ENCODE results near the gene SLC30A3. TPM values are rescaled to one million over a fixed set of nuclear protein-coding genes. Genes with fewer than 3 reads are reported as not detected.

The SLC30A3 gene
- total RNA-seq, 1 donor from 2014 or later, result 1.7 TPM

GRCh38 chr2:27263287-27264252, 723 bp upstream of the SLC30A3 start:
- H3K9me3 Mint-ChIP-seq, result no peaks in the 10 kb centered on the region
- peaks cover 43% of the 10 kb centered on the region for H3K27me3 Mint-ChIP-seq (ENCODE audit: low read depth)
- no peak overlapping the region for H3K27ac Mint-ChIP-seq
- H3K36me3 Mint-ChIP-seq (ENCODE audit: low read depth), result no peaks in the 10 kb centered on the region
- intact Hi-C loops (cut with micrococcal nuclease), result loop anchor here (1.0 to 5.0 kb wide), 2 partner anchors 17 to 39 kb away; no protein-coding TSS in a partner anchor
- DNase-seq (ENCODE audit: low spot score), result no peak
- peaks cover 18% of the 10 kb centered on the region for H3K4me1 Mint-ChIP-seq (ENCODE audit: low read depth)
- peak overlapping the region; percentile 84 for H3K4me3 Mint-ChIP-seq (ENCODE audit: low read depth)

GRCh38 chr2:27261926-27262298, 935 bp downstream of the SLC30A3 start:
- Mint-ChIP-seq H3K27ac (no peak overlapping the region), H3K9me3 (no peaks in the 10 kb centered on the region), H3K4me3 (ENCODE audit: low read depth) (peak overlapping the region; percentile 58), H3K27me3 (ENCODE audit: low read depth) (peaks cover 44% of the 10 kb centered on the region), H3K36me3 (ENCODE audit: low read depth) (no peaks in the 10 kb centered on the region), H3K4me1 (ENCODE audit: low read depth) (peaks cover 18% of the 10 kb centered on the region)
- DNase-seq (ENCODE audit: low spot score), result no peak
- intact Hi-C loops (cut with micrococcal nuclease), result loop anchor here (5.0 kb wide), 1 partner anchor 40 kb away; no protein-coding TSS in a partner anchor

GRCh38 chr2:27261241-27261925, 1.5 kb downstream of the SLC30A3 start:
- Mint-ChIP-seq H3K9me3 (no peaks in the 10 kb centered on the region), H3K27ac (no peak overlapping the region), H3K27me3 (ENCODE audit: low read depth) (peaks cover 50% of the 10 kb centered on the region), H3K36me3 (ENCODE audit: low read depth) (no peaks in the 10 kb centered on the region), H3K4me3 (ENCODE audit: low read depth) (peak overlapping the region; percentile 58), H3K4me1 (ENCODE audit: low read depth) (peaks cover 18% of the 10 kb centered on the region)
- DNase-seq (ENCODE audit: low spot score), result no peak
- intact Hi-C loops (cut with micrococcal nuclease), result loop anchor here (5.0 kb wide), 1 partner anchor 41 kb away; no protein-coding TSS in a partner anchor

- intact Hi-C loops (cut with micrococcal nuclease), result no loop called here
- Mint-ChIP-seq H3K27ac (no peak overlapping the region), H3K4me3 (ENCODE audit: low read depth) (no peak overlapping the region), H3K9me3 (no peaks in the 10 kb centered on the region), H3K4me1 (ENCODE audit: low read depth) (peaks cover 7% of the 10 kb centered on the region), H3K27me3 (ENCODE audit: low read depth) (peaks cover 50% of the 10 kb centered on the region), H3K36me3 (ENCODE audit: low read depth) (no peaks in the 10 kb centered on the region)
- DNase-seq (ENCODE audit: low spot score), result no peak
Observed at GRCh38 chr2:27258051-27258450, 4.8 kb downstream of the SLC30A3 start.

- Mint-ChIP-seq H3K36me3 (ENCODE audit: low read depth) (no peaks in the 10 kb centered on the region), H3K4me1 (ENCODE audit: low read depth) (peaks cover 7% of the 10 kb centered on the region), H3K27ac (no peak overlapping the region), H3K4me3 (ENCODE audit: low read depth) (no peak overlapping the region), H3K27me3 (ENCODE audit: low read depth) (peaks cover 49% of the 10 kb centered on the region), H3K9me3 (no peaks in the 10 kb centered on the region)
- DNase-seq (ENCODE audit: low spot score), result no peak
- intact Hi-C loops (cut with micrococcal nuclease), result no loop called here
Observed at GRCh38 chr2:27256855-27257454, 5.9 kb downstream of the SLC30A3 start.

GRCh38 chr2:27255660-27256059, 7.2 kb downstream of the SLC30A3 start:
- H3K9me3 Mint-ChIP-seq, result no peaks in the 10 kb centered on the region
- H3K27me3 Mint-ChIP-seq (ENCODE audit: low read depth), result peaks cover 40% of the 10 kb centered on the region
- no peaks in the 10 kb centered on the region for H3K4me1 Mint-ChIP-seq (ENCODE audit: low read depth)
- no peak overlapping the region for H3K4me3 Mint-ChIP-seq (ENCODE audit: low read depth)
- no peaks in the 10 kb centered on the region for H3K36me3 Mint-ChIP-seq (ENCODE audit: low read depth)
- intact Hi-C loops (cut with micrococcal nuclease), result no loop called here
- H3K27ac Mint-ChIP-seq, result no peak overlapping the region
- no peak for DNase-seq (ENCODE audit: low spot score)

DNA sequence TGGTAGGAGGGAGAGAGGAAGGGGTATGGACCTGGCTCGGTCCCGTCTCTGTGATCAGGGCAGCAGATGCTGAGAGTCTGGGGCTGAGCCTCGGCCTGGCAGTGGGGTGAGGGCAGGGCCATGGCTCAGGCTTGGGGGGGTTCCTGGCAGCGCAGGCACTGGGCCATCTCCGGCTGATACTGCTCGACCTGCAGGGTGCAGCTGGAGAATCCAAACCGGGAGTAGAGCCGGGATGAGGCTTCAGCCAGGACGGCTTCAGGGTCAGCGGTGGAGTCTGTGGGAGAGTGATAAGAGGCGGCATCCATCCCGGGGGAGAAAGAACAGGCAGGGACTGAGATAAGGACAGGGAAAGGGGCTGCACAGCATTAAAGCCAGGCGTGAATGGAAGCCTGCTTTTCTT, 7.7 kb downstream of the SLC30A3 start:
- DNase-seq (ENCODE audit: low spot score), result no peak
- no peaks in the 10 kb centered on the region for H3K36me3 Mint-ChIP-seq (ENCODE audit: low read depth)
- H3K4me3 Mint-ChIP-seq (ENCODE audit: low read depth), result no peak overlapping the region
- no peaks in the 10 kb centered on the region for H3K4me1 Mint-ChIP-seq (ENCODE audit: low read depth)
- H3K27me3 Mint-ChIP-seq (ENCODE audit: low read depth), result peaks cover 35% of the 10 kb centered on the region
- no peak overlapping the region for H3K27ac Mint-ChIP-seq
- no peaks in the 10 kb centered on the region for H3K9me3 Mint-ChIP-seq
- intact Hi-C loops (cut with micrococcal nuclease), result no loop called here

GRCh38 chr2:27251766-27252165, 11.1 kb downstream of the SLC30A3 start:
- H3K9me3 Mint-ChIP-seq, result no peaks in the 10 kb centered on the region
- intact Hi-C loops (cut with micrococcal nuclease), result no loop called here
- peaks cover 24% of the 10 kb centered on the region for H3K27me3 Mint-ChIP-seq (ENCODE audit: low read depth)
- H3K27ac Mint-ChIP-seq, result no peak overlapping the region
- H3K36me3 Mint-ChIP-seq (ENCODE audit: low read depth), result no peaks in the 10 kb centered on the region
- no peak overlapping the region for H3K4me3 Mint-ChIP-seq (ENCODE audit: low read depth)
- no peaks in the 10 kb centered on the region for H3K4me1 Mint-ChIP-seq (ENCODE audit: low read depth)
- no peak for DNase-seq (ENCODE audit: low spot score)

DNA sequence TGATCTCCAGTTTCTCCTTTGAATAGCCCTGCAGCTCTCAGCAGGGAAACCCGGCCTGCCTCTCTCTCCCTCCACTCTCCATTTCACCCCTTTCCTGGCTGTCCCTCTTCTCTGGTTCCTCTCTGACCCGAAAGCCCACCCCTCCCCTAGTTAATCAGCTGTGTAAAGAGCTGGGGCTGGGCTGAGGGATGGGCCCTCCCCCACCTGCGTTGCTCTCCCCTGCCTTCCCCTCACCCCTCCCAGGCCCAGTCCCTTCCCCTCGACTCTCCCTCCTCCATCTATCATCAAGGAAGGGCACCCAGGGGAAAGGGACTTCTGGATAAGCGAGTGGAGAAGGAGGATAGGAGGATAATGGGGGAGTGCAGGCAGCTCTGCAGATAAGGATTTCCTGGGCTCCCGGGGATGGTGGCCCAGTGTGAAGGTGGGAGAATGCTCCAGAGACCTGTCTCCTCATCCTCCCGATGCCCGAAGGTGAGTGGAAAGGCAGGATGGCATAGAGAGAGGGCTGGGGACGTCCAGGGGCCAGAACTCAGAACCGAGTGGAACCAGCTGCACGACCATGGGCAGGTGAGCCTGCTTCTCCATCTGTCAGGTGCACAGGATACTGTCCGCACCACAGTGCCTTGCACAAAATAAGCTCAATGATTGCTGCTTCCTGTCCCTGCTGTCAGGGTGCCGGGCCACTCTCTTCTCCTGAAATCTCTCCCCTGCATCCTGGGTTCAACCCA, 12.0 kb downstream of the SLC30A3 start:
- Mint-ChIP-seq H3K4me1 (ENCODE audit: low read depth) (no peaks in the 10 kb centered on the region), H3K27me3 (ENCODE audit: low read depth) (peaks cover 17% of the 10 kb centered on the region), H3K36me3 (ENCODE audit: low read depth) (no peaks in the 10 kb centered on the region), H3K4me3 (ENCODE audit: low read depth) (no peak overlapping the region), H3K9me3 (no peaks in the 10 kb centered on the region), H3K27ac (no peak overlapping the region)
- intact Hi-C loops (cut with micrococcal nuclease), result loop anchor here (1.0 kb wide), 2 partner anchors 29 to 52 kb away; no protein-coding TSS in a partner anchor
- DNase-seq (ENCODE audit: low spot score), result no peak

- H3K27ac Mint-ChIP-seq, result no peak overlapping the region
- DNase-seq (ENCODE audit: low spot score), result peak; percentile 47
- no peaks in the 10 kb centered on the region for H3K4me1 Mint-ChIP-seq (ENCODE audit: low read depth)
- no peaks in the 10 kb centered on the region for H3K36me3 Mint-ChIP-seq (ENCODE audit: low read depth)
- H3K9me3 Mint-ChIP-seq, result no peaks in the 10 kb centered on the region
- no peak overlapping the region for H3K4me3 Mint-ChIP-seq (ENCODE audit: low read depth)
- intact Hi-C loops (cut with micrococcal nuclease), result loop anchor here (1.0 kb wide), 2 partner anchors 30 to 53 kb away; no protein-coding TSS in a partner anchor
- H3K27me3 Mint-ChIP-seq (ENCODE audit: low read depth), result peaks cover 11% of the 10 kb centered on the region
Observed at GRCh38 chr2:27249891-27250651, 12.8 kb downstream of the SLC30A3 start.

DNA sequence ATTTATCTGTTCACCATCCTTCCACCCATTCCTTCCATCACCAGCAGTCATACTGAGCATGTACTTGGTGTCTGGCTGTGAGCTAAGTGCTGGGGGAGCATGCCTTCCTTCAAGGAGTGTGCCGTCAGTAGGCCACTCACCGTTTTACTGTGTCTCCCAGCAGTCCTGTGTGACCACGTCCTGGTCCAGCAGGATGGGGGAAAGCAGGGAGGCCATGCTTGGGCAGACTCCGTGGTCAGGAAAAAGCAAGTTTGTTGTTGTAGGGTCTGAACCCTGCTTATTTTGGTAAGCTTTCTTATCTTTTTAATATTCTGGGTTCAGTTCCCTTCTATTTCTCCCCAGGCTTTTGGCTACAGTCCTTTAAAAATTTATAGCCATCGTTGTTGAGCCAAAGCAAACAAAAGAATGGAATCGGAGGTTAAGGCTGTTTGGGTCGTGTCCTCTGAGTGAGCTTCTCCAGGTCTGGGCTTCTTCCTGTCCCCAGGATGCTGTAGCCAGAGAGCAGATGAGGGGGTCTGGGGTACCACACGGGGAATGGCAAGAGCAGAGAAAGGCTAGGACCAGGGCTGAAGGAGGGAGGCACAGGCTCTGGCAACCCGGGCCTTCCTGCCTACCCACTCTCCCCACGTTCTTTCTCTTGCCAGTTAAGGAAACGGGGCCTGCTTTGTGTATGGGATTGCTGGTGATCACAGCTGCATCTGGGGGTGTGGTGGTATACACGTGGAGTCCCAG, 13.5 kb downstream of the SLC30A3 start:
- H3K4me3 Mint-ChIP-seq (ENCODE audit: low read depth), result no peak overlapping the region
- no peaks in the 10 kb centered on the region for H3K9me3 Mint-ChIP-seq
- no peak for DNase-seq (ENCODE audit: low spot score)
- peaks cover 6% of the 10 kb centered on the region for H3K27me3 Mint-ChIP-seq (ENCODE audit: low read depth)
- H3K4me1 Mint-ChIP-seq (ENCODE audit: low read depth), result no peaks in the 10 kb centered on the region
- no peak overlapping the region for H3K27ac Mint-ChIP-seq
- intact Hi-C loops (cut with micrococcal nuclease), result no loop called here
- peaks cover 1% of the 10 kb centered on the region for H3K36me3 Mint-ChIP-seq (ENCODE audit: low read depth)

Measured in activated T-helper 2 cell treated with anti-CD3 and anti-CD28 coated beads, Interferon-gamma antibody, Interleukin-2, Interleukin-4, amounts not matched to agents 10 μg/mL and 5 μg/mL and 100 μg/mL, durations not matched to agents 14 hours and 24 hours and 36 hours (primary cell).